Endothelial cell of umbilical vein (primary cell): Measurements from ENCODE around the gene KIAA1217. TPM values are rescaled to one million over a fixed set of nuclear protein-coding genes. Genes with fewer than 3 reads are reported as not detected.

Experiments
- BruUV-seq: library from RNA; stranded (reverse); fragments of 400-500 nt; replicated peaks from 2 replicates; lab custom pipeline; 2021; lab: Mats Ljungman, UMichigan
- CTCF ChIA-PET: fragments of 300-600, 350-600 bp; sonication (Branson Sonifier 250); formaldehyde crosslinking; loops from one replicate; lab custom pipeline; 2021; ENCODE audit warnings: antibody characterized with exemption, inconsistent platforms; lab: Charles Lee
- POLR2A ChIA-PET: fragments of 300-600, 350-600 bp; sonication (Branson Sonifier 250); formaldehyde crosslinking; loops from one replicate; lab custom pipeline; 2021; ENCODE audit warnings: antibody characterized with exemption, inconsistent platforms; lab: Charles Lee
- DNase-seq: peaks from one replicate; pipeline ENCODE4 v3.0.0-alpha.2; 2011; ENCODE audit warnings: low read depth, low spot score
- FAIRE-seq: peaks from 2 replicates; lab custom pipeline; 2011; peaks lifted over from hg19 to GRCh38; lab: Jason Lieb, UNC
- H2AFZ ChIP-seq: 2 replicates; pipeline ENCODE4 v1.6.0; 2012; ENCODE audit warnings: low read depth, low read length, control low read depth, inconsistent platforms
- H3K27ac ChIP-seq: 2 replicates; pipeline ENCODE4 v1.5.1; 2011; ENCODE audit warnings: low read depth, mild to moderate bottlenecking, control low read depth, low read length, moderate library complexity; ENCODE audit not compliant: insufficient read depth
- H3K27me3 ChIP-seq, 2 experiments: 2 replicates each; pipeline versions ENCODE4 v1.6.0 to v1.6.1; 2011; ENCODE audit warnings: low read length in 2 of 2, mixed read lengths in 1 of 2; ENCODE audit not compliant: control insufficient read depth in 2 of 2, insufficient read depth in 2 of 2
- H3K36me3 ChIP-seq, 2 experiments: 2 replicates in 1 of 2; 3 replicates in 1 of 2; pipeline ENCODE4 v1.5.1; 2011; ENCODE audit warnings: low read length in 2 of 2, mild to moderate bottlenecking in 1 of 2, moderate library complexity in 1 of 2; ENCODE audit not compliant: control insufficient read depth in 2 of 2, insufficient read depth in 2 of 2; ENCODE audit errors: extremely low read depth in 1 of 2
- H3K4me1 ChIP-seq: 3 replicates; pipeline ENCODE4 v1.5.1; 2011; ENCODE audit warnings: mild to moderate bottlenecking, low read length; ENCODE audit not compliant: control insufficient read depth, insufficient read depth; ENCODE audit errors: extremely low read depth
- H3K4me2 ChIP-seq: 2 replicates; pipeline ENCODE4 v1.6.1; 2011; ENCODE audit warnings: low read length, control low read depth, mixed read lengths; ENCODE audit not compliant: insufficient read depth
- H3K4me3 ChIP-seq, 3 experiments: fragments of 200-600 bp in 1 of 3; sonication (generic), shearing (Covaris generic) in 1 of 3; replicated peaks in 1 of 3; 2 replicates each; pipeline ENCODE4 v1.5.1; 2011 to 2016; ENCODE audit warnings: control low read depth in 3 of 3, low read length in 3 of 3, mild to moderate bottlenecking in 2 of 3, inconsistent platforms in 1 of 3, low read depth in 1 of 3, moderate library complexity in 1 of 3; ENCODE audit not compliant: insufficient read depth in 1 of 3
- H3K79me2 ChIP-seq: 2 replicates; pipeline ENCODE4 v1.6.0; 2012; ENCODE audit warnings: low read length, inconsistent platforms; ENCODE audit not compliant: control insufficient read depth, insufficient read depth
- H3K9ac ChIP-seq: replicated peaks from 2 replicates; pipeline ENCODE3; 2011; ENCODE audit warnings: low read length, control low read depth; ENCODE audit not compliant: insufficient read depth; ENCODE audit errors: extremely low read depth
- H3K9me1 ChIP-seq: replicated peaks from 3 replicates; pipeline ENCODE4 v1.6.0; 2011; ENCODE audit warnings: mild to moderate bottlenecking, low read length; ENCODE audit not compliant: control insufficient read depth, insufficient read depth; ENCODE audit errors: extremely low read depth
- H3K9me3 ChIP-seq: replicated peaks from 2 replicates; pipeline ENCODE4 v1.5.1; 2012; ENCODE audit warnings: low read length, inconsistent platforms; ENCODE audit not compliant: control insufficient read depth, insufficient read depth
- H4K20me1 ChIP-seq: replicated peaks from 2 replicates; pipeline ENCODE3; 2011; ENCODE audit warnings: mild to moderate bottlenecking, low read length; ENCODE audit not compliant: control insufficient read depth, insufficient read depth; ENCODE audit errors: extremely low read depth
- CTCF ChIP-seq, 2 donors: IDR thresholded peaks; 1 replicate in 1 of 2; 2 replicates in 1 of 2; pipeline ENCODE4 v1.5.1; 2011; ENCODE audit warnings: low read length in 2 of 2, mild to moderate bottlenecking in 2 of 2, moderate library complexity in 2 of 2, control low read depth in 1 of 2, inconsistent platforms in 1 of 2, low read depth in 1 of 2; ENCODE audit not compliant: insufficient read depth in 1 of 2; ENCODE audit errors: extremely low read depth in 1 of 2
- EZH2 ChIP-seq: IDR thresholded peaks from 2 replicates; pipeline ENCODE4 v1.6.1; 2012; ENCODE audit warnings: borderline replicate concordance, low read depth, mild to moderate bottlenecking, moderate library complexity, low read length, inconsistent platforms; ENCODE audit not compliant: severe bottlenecking
- FOS ChIP-seq: IDR thresholded peaks from 2 replicates; pipeline ENCODE4 v1.6.1; 2011; ENCODE audit warnings: mild to moderate bottlenecking, low read length, moderate library complexity, borderline replicate concordance; ENCODE audit not compliant: insufficient read depth
- GATA2 ChIP-seq: IDR thresholded peaks from 2 replicates; pipeline ENCODE4 v1.7.0; 2011; ENCODE audit warnings: low read depth, mild to moderate bottlenecking, moderate library complexity, mixed read lengths, low read length; ENCODE audit not compliant: insufficient read length, insufficient read depth
- JUN ChIP-seq: IDR thresholded peaks from 2 replicates; pipeline ENCODE4 v1.6.1; 2011; ENCODE audit warnings: borderline replicate concordance, low read depth; ENCODE audit not compliant: insufficient read length, insufficient read depth
- MYC ChIP-seq: IDR thresholded peaks from one replicate; pipeline ENCODE4 v1.6.1; 2011; ENCODE audit warnings: mild to moderate bottlenecking, low read depth, low read length
- POLR2A ChIP-seq: IDR thresholded peaks from 2 replicates; pipeline ENCODE4 v1.6.1; 2012; ENCODE audit warnings: low read depth, mild to moderate bottlenecking, control low read depth, low read length
- POLR2AphosphoS5 ChIP-seq: IDR thresholded peaks from 2 replicates; pipeline ENCODE4 v1.6.1; 2012; ENCODE audit warnings: low read depth, mild to moderate bottlenecking, control low read depth, low read length, moderate library complexity; ENCODE audit not compliant: insufficient read depth
- dilution Hi-C: fragments of 300-500 bp; cut with MboI; formaldehyde crosslinking; loops from one replicate; pipeline ENCODE4 v1.15.0; 2019; ENCODE audit warnings: low sequenced_read_pairs; ENCODE audit not compliant: extremely low pct_ligation_motif_present
- intact Hi-C: fragments of 100-400 bp; cut with micrococcal nuclease; formaldehyde crosslinking; loops from one replicate; pipeline ENCODE4 v1.10.0; 2022
- polyA plus RNA-seq, 4 experiments: library from polyadenylated mRNA; depleted of rRNA in 3 of 4; stranded (reverse) in 3 of 4; unstranded in 1 of 4; fragments of >200 nt; gene quantifications; 2 replicates each; pipeline versions ENCODE4 v1.2.1 to v1.2.3, GENCODE V29; 2011 to 2012; ENCODE audit warnings: missing spikeins in 1 of 4
- total RNA-seq: library from RNA; stranded (reverse); gene quantifications from 2 replicates; pipeline ENCODE4 v1.2.3, GENCODE V29; 2021
- TF ChIP-seq, protein P1 (sequence below): IDR thresholded peaks from 2 replicates; pipeline ENCODE4 v1.6.1; 2011; ENCODE audit not compliant: insufficient read depth, insufficient read length

The KIAA1217 gene
- total and polyA plus RNA-seq, 2 donors (not counting 3 experiments of a cell fraction or from before 2014, with no cell fraction given), result 0.83 to 10.3 TPM

GRCh38 chr10:24542314-24543270 is 333.7 kb downstream of the KIAA1217 start:
- Histone ChIP-seq H3K4me2 (no peak overlapping the region), H3K9me3 (no peaks in the 10 kb centered on the region), H3K36me3 (no peaks in the 10 kb centered on the region), H3K4me3 (no peak overlapping the region), H3K27ac (no peak overlapping the region), H3K79me2 (no peaks in the 10 kb centered on the region), H2AFZ (no peak overlapping the region), H3K9me1 (no peaks in the 10 kb centered on the region), H3K9ac (no peak overlapping the region), H3K27me3 (no peaks in the 10 kb centered on the region), H4K20me1 (no peaks in the 10 kb centered on the region), H3K4me1 (no peaks in the 10 kb centered on the region)
- intact Hi-C loops (no loop called here), dilution Hi-C loops (no loop called here)
- ChIA-PET POLR2A (no interaction called here), CTCF (no interaction called here)
- no TSS peak for BruUV-seq
- DNase-seq (no peak), FAIRE-seq (no peak)
- TF ChIP-seq, protein P1, sequence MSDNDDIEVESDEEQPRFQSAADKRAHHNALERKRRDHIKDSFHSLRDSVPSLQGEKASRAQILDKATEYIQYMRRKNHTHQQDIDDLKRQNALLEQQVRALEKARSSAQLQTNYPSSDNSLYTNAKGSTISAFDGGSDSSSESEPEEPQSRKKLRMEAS, result no peak
- no peak for TF ChIP-seq GATA2
- no peak for TF ChIP-seq JUN
- no peak for TF ChIP-seq MYC
- TF ChIP-seq FOS, result no peak
- TF ChIP-seq EZH2, result no peak
- no peak for TF ChIP-seq CTCF (IDR thresholded peaks at IDR 0.05; ENCODE audit: extremely low read depth in 1 of 2, insufficient read depth in 1 of 2, low read depth in 1 of 2, low read length in 2 of 2)
- TF ChIP-seq POLR2A, result no peak
- no peak for TF ChIP-seq POLR2AphosphoS5
